HepG2 (cell line): ENCODE results near the gene PLVAP. TPM values are rescaled to one million over a fixed set of nuclear protein-coding genes. Genes with fewer than 3 reads are reported as not detected.

Experiments
- ARID2 ChIP-seq: sonication (generic); formaldehyde crosslinking; IDR thresholded peaks from 2 replicates; pipeline ENCODE4 v1.8.1; 2022; ENCODE audit warnings: mild to moderate bottlenecking, missing genetic modification reagents, borderline replicate concordance
- FOXP1 ChIP-seq, 2 experiments: fragments of 450-650 bp in 1 of 2; IDR thresholded peaks; 2 replicates each; pipeline ENCODE4 v1.6.1; 2017 to 2018; ENCODE audit warnings: antibody characterized with exemption in 1 of 2
- HNRNPLL ChIP-seq: fragments of 200-400 bp; formaldehyde crosslinking; IDR thresholded peaks from 2 replicates; pipeline ENCODE4 v1.6.1; 2017; ENCODE audit warnings: mild to moderate bottlenecking, low read depth, low read length; ENCODE audit not compliant: poor library complexity, severe bottlenecking
- MIER3 ChIP-seq: IDR thresholded peaks from 2 replicates; pipeline ENCODE4 v1.6.1; 2016; ENCODE audit warnings: missing compliant biosample characterization, borderline replicate concordance
- NFYB ChIP-seq: sonication (generic); formaldehyde crosslinking; IDR thresholded peaks from 2 replicates; pipeline ENCODE4 v1.4.0; 2020; ENCODE audit warnings: missing genetic modification reagents
- NFYC ChIP-seq: IDR thresholded peaks from 2 replicates; pipeline ENCODE4 v1.6.1; 2016; ENCODE audit warnings: missing genetic modification reagents, missing compliant biosample characterization
- SIN3B ChIP-seq: fragments of 150-350 bp; IDR thresholded peaks from 2 replicates; pipeline ENCODE4 v1.6.1; 2014; ENCODE audit warnings: low read length
- ZNF414 ChIP-seq: sonication (generic); formaldehyde crosslinking; IDR thresholded peaks from 2 replicates; pipeline ENCODE4 v1.5.0; 2020; ENCODE audit warnings: missing genetic modification reagents
- ZNF530 ChIP-seq: sonication (generic); formaldehyde crosslinking; IDR thresholded peaks from 2 replicates; pipeline ENCODE4 v1.5.0; 2020; ENCODE audit warnings: low read depth, mild to moderate bottlenecking, missing genetic modification reagents
- ZNF563 ChIP-seq: sonication (generic); formaldehyde crosslinking; IDR thresholded peaks from 2 replicates; pipeline ENCODE4 v1.8.0; 2022; ENCODE audit warnings: mild to moderate bottlenecking, moderate library complexity, missing genetic modification reagents
- polyA plus RNA-seq, 8 experiments: library from polyadenylated mRNA; depleted of rRNA in 3 of 8; stranded (reverse) in 7 of 8; unstranded in 1 of 8; fragments of >200 nt; fragmentation: Illumina TruSeq in 4 of 8; extraction: Trizol in 4 of 8; gene quantifications; 2 replicates each; pipeline versions ENCODE4 v1.2.1 to v1.2.3, GENCODE V29; 2011 to 2016; ENCODE audit warnings: low read depth in 4 of 8, missing spikeins in 1 of 8, mixed read lengths in 1 of 8; ENCODE audit not compliant: insufficient read depth in 1 of 8
- total RNA-seq, 5 experiments: library from RNA; depleted of rRNA; stranded (reverse); fragments of >200 nt; fragmentation: Illumina TruSeq; extraction: Trizol; gene quantifications; 2 replicates each; pipeline ENCODE4 v1.2.3, GENCODE V29; 2016; ENCODE audit warnings: low read depth in 1 of 5
- TF ChIP-seq, protein P1 (sequence below), 2 experiments: fragments of 450-650 bp in 1 of 2; sonication (generic) in 1 of 2; formaldehyde crosslinking in 1 of 2; IDR thresholded peaks; 2 replicates each; pipeline versions ENCODE4 v1.6.1 to v1.8.0; 2016 to 2022; ENCODE audit warnings: antibody characterized with exemption in 1 of 2, mild to moderate bottlenecking in 1 of 2, missing genetic modification reagents in 1 of 2
- TF ChIP-seq, protein P2 (sequence below): sonication (generic); formaldehyde crosslinking; IDR thresholded peaks from 2 replicates; pipeline ENCODE4 v1.4.0; 2020; ENCODE audit warnings: missing genetic modification reagents
- TF ChIP-seq, protein P3 (sequence below): IDR thresholded peaks from 2 replicates; pipeline ENCODE4 v1.6.1; 2016; ENCODE audit warnings: mild to moderate bottlenecking
- TF ChIP-seq, protein P4 (sequence below): IDR thresholded peaks from 2 replicates; pipeline ENCODE4 v1.6.1; 2016; ENCODE audit warnings: missing genetic modification reagents, missing compliant biosample characterization

PLVAP gene
- total and polyA plus RNA-seq, 2 of the 13 experiments (the other 11 are each of a cell fraction or from before 2014, with no cell fraction given): 0.26 TPM; not detected in 1

DNA sequence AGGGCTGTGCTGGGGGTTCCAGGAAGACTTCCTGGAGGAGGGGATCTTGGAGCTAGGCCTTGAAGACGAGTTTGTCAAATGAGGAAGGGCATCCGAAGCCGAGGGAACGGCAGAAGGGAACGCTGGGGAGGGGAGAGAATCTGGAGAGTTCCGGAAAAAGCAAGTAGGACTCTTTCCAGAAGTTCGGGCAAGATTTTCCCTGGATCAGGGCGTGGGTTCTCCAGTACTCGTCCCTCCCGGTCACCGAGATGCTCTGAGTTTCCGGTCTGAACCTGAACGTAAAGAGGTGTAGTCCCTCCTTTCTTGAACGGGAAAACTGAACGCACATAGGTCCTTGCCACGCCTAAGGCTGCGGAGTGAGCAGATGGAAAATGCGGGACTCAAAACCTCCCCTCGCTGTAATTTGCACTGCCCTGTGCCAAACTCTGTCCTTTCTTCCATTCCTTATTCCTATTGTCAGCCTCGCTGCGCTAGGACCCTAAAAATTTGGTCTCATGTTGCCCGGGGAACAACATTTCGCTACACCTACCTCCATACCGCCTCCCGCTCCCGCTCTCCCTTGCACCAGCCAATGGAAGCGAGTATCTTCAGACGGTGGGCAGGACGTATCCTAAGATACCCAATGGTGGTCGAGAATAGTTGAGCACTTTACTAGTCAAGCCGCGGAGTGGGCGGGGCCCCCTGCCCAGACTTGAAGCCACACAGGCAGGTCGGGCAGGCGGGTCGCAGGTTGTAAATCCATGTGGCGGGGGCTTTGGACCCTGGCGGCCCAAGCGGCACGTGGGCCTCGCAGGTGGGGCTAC lies 40.1 kb downstream of the PLVAP start, which contains the start of gene GTPBP3 (continued):
- peak; percentile 35; the same call in 1 of the 2 replicates for TF ChIP-seq MIER3 (CRISPR knock-in tag)
- 0 out of 2 replicates have a peak, but pooled peaks have one; percentile 36 for TF ChIP-seq ZNF414
- TF ChIP-seq, protein P1, sequence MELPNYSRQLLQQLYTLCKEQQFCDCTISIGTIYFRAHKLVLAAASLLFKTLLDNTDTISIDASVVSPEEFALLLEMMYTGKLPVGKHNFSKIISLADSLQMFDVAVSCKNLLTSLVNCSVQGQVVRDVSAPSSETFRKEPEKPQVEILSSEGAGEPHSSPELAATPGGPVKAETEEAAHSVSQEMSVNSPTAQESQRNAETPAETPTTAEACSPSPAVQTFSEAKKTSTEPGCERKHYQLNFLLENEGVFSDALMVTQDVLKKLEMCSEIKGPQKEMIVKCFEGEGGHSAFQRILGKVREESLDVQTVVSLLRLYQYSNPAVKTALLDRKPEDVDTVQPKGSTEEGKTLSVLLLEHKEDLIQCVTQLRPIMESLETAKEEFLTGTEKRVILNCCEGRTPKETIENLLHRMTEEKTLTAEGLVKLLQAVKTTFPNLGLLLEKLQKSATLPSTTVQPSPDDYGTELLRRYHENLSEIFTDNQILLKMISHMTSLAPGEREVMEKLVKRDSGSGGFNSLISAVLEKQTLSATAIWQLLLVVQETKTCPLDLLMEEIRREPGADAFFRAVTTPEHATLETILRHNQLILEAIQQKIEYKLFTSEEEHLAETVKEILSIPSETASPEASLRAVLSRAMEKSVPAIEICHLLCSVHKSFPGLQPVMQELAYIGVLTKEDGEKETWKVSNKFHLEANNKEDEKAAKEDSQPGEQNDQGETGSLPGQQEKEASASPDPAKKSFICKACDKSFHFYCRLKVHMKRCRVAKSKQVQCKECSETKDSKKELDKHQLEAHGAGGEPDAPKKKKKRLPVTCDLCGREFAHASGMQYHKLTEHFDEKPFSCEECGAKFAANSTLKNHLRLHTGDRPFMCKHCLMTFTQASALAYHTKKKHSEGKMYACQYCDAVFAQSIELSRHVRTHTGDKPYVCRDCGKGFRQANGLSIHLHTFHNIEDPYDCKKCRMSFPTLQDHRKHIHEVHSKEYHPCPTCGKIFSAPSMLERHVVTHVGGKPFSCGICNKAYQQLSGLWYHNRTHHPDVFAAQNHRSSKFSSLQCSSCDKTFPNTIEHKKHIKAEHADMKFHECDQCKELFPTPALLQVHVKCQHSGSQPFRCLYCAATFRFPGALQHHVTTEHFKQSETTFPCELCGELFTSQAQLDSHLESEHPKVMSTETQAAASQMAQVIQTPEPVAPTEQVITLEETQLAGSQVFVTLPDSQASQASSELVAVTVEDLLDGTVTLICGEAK (IDR thresholded peaks at IDR 0.05): peak; percentile 71
- TF ChIP-seq, protein P1 (CRISPR knock-in tag; IDR thresholded peaks at IDR 0.05): no peak; the same call in 1 of the 2 replicates
- peak; percentile 14; the same call in 1 of the 2 replicates for TF ChIP-seq FOXP1 (IDR thresholded peaks at IDR 0.05)
- no peak for TF ChIP-seq FOXP1 (CRISPR knock-in tag; IDR thresholded peaks at IDR 0.05)
- peak; percentile 73 for TF ChIP-seq HNRNPLL
- peak; percentile 83; the same call in 1 of the 2 replicates for TF ChIP-seq SIN3B
- TF ChIP-seq, protein P2, sequence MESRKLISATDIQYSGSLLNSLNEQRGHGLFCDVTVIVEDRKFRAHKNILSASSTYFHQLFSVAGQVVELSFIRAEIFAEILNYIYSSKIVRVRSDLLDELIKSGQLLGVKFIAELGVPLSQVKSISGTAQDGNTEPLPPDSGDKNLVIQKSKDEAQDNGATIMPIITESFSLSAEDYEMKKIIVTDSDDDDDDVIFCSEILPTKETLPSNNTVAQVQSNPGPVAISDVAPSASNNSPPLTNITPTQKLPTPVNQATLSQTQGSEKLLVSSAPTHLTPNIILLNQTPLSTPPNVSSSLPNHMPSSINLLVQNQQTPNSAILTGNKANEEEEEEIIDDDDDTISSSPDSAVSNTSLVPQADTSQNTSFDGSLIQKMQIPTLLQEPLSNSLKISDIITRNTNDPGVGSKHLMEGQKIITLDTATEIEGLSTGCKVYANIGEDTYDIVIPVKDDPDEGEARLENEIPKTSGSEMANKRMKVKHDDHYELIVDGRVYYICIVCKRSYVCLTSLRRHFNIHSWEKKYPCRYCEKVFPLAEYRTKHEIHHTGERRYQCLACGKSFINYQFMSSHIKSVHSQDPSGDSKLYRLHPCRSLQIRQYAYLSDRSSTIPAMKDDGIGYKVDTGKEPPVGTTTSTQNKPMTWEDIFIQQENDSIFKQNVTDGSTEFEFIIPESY (CRISPR knock-in tag): peak; percentile 37; the same call in 1 of the 2 replicates
- TF ChIP-seq, protein P3, sequence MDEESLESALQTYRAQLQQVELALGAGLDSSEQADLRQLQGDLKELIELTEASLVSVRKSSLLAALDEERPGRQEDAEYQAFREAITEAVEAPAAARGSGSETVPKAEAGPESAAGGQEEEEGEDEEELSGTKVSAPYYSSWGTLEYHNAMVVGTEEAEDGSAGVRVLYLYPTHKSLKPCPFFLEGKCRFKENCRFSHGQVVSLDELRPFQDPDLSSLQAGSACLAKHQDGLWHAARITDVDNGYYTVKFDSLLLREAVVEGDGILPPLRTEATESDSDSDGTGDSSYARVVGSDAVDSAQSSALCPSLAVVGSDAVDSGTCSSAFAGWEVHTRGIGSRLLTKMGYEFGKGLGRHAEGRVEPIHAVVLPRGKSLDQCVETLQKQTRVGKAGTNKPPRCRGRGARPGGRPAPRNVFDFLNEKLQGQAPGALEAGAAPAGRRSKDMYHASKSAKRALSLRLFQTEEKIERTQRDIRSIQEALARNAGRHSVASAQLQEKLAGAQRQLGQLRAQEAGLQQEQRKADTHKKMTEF (CRISPR knock-in tag): peak; percentile 40; the same call in 1 of the 2 replicates
- TF ChIP-seq NFYC (CRISPR knock-in tag): peak; percentile 97
- peak; percentile 15; the same call in 1 of the 2 replicates for TF ChIP-seq ARID2 (CRISPR knock-in tag)
- TF ChIP-seq, protein P4, sequence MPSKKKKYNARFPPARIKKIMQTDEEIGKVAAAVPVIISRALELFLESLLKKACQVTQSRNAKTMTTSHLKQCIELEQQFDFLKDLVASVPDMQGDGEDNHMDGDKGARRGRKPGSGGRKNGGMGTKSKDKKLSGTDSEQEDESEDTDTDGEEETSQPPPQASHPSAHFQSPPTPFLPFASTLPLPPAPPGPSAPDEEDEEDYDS (CRISPR knock-in tag): peak; percentile 97
- peak; percentile 94 for TF ChIP-seq NFYB
- no peak for TF ChIP-seq ZNF530
- no peak; the same call in 1 of the 2 replicates for TF ChIP-seq ZNF563
